ENCODE results near the gene CENPF. TPM values are rescaled to one million over a fixed set of nuclear protein-coding genes. Genes with fewer than 3 reads are reported as not detected.

The CENPF gene
- total RNA-seq (2014; rRNA removed; shearing (Covaris generic)) (15.2 and 25.9 TPM in 2 replicates), polyA plus RNA-seq (2016; fragmentation: Nextera tagmentation; extraction: Ambion mirVana) (24.2 and 29.1 TPM in 2 replicates)

GRCh38 chr1:214602764-214603657, at the start of gene CENPF:
TSS of gene CENPF (plus strand) at chr1:214603195. CDS start at chr1:214613755, 10,560 bp downstream.
- TF ChIP-seq EZH2 (IDR thresholded peaks at IDR 0.05; ENCODE audit: insufficient read depth, poor library complexity, severe bottlenecking) (no peak), EZH2phosphoT487 (IDR thresholded peaks at IDR 0.05; ENCODE audit: insufficient read depth, low read depth) (no peak)
- peaks cover 9% of the 10 kb centered on the region; the same call in 1 of the 2 replicates for H3K4me1 ChIP-seq (ENCODE audit: insufficient read depth)

GRCh38 chr1:214557952-214558735, 44.9 kb upstream of the CENPF start:
- H3K4me1 ChIP-seq (ENCODE audit: insufficient read depth), result peaks cover 25% of the 10 kb centered on the region
- H3K4me2 ChIP-seq (ENCODE audit: unreplicated experiment), result peak overlapping the region; percentile 53
- no peaks in the 10 kb centered on the region for H3K27me3 ChIP-seq (replicated peaks; ENCODE audit: insufficient read depth)
- WGBS, 2 experiments (ENCODE audit: low coverage in 1 of 2, low lambda C conversion rate in 2 of 2, missing lambda C conversion rate in 2 of 2), result 28 to 34% methylated on average over 8 of the region's 8 CpGs
- H3K27ac ChIP-seq, result peak overlapping the region; percentile 77
- peak overlapping the region; percentile 40 for H3K9ac ChIP-seq
- peaks cover 30% of the 10 kb centered on the region for H3F3A ChIP-seq (ENCODE audit: insufficient read depth)
- no peaks in the 10 kb centered on the region for H3K9me2 ChIP-seq (ENCODE audit: insufficient read depth)
- no peaks in the 10 kb centered on the region for H3K79me2 ChIP-seq (ENCODE audit: insufficient read depth)
- DNase-seq, result peak; percentile 93
- in situ Hi-C loops (cut with MboI), result no loop called here
- peak overlapping the region; percentile 35 for H3K4me3 ChIP-seq
- no peaks in the 10 kb centered on the region for H4K20me1 ChIP-seq (ENCODE audit: insufficient read depth)
- H2AFZ ChIP-seq, result peak overlapping the region; percentile 44
- TF ChIP-seq EZH2 (IDR thresholded peaks at IDR 0.05; ENCODE audit: insufficient read depth, poor library complexity, severe bottlenecking) (no peak), EZH2phosphoT487 (IDR thresholded peaks at IDR 0.05; ENCODE audit: insufficient read depth, low read depth) (no peak)
- H3K36me3 ChIP-seq (ENCODE audit: low read depth), result no peaks in the 10 kb centered on the region
- H3K9me3 ChIP-seq (ENCODE audit: low read depth), result no peaks in the 10 kb centered on the region

More at GRCh38 chr1:214602764-214603657, at the start of gene CENPF:
- no peaks in the 10 kb centered on the region for H4K20me1 ChIP-seq (ENCODE audit: insufficient read depth)
- H3K9me2 ChIP-seq (ENCODE audit: insufficient read depth), result no peaks in the 10 kb centered on the region
- peak within 1 kb of the TSS; percentile 75 for H3K9ac ChIP-seq
- H3K27ac ChIP-seq, result peak within 1 kb of the TSS; percentile 63
- in situ Hi-C loops (cut with MboI), result no loop called here
- peak within 1 kb of the TSS; percentile 73 for H3K4me2 ChIP-seq (ENCODE audit: unreplicated experiment)
- peaks cover 36% of the 10 kb centered on the region for H3K79me2 ChIP-seq (ENCODE audit: insufficient read depth)
- DNase-seq, result peak; percentile 99
- H2AFZ ChIP-seq, result peak within 1 kb of the TSS; percentile 86
- peak within 1 kb of the TSS; percentile 80 for H3K4me3 ChIP-seq
- peaks cover 3% of the 10 kb centered on the region; the same call in 1 of the 2 replicates for H3F3A ChIP-seq (ENCODE audit: insufficient read depth)
- no peaks in the 10 kb centered on the region for H3K9me3 ChIP-seq (ENCODE audit: low read depth)
- WGBS, 2 experiments (ENCODE audit: low coverage in 1 of 2, low lambda C conversion rate in 2 of 2, missing lambda C conversion rate in 2 of 2), result 1 to 2% methylated on average over 49 to 54 of the region's 65 CpGs
- H3K36me3 ChIP-seq (ENCODE audit: low read depth), result no peaks in the 10 kb centered on the region
- H3K27me3 ChIP-seq (replicated peaks; ENCODE audit: insufficient read depth), result no peaks in the 10 kb centered on the region

- H3K79me2 ChIP-seq (ENCODE audit: insufficient read depth), result no peaks in the 10 kb centered on the region
- H3F3A ChIP-seq (ENCODE audit: insufficient read depth), result peaks cover 41% of the 10 kb centered on the region
- H3K4me3 ChIP-seq, result no peak overlapping the region
- H3K4me1 ChIP-seq (ENCODE audit: insufficient read depth), result peaks cover 47% of the 10 kb centered on the region
- no peak overlapping the region for H3K9ac ChIP-seq
- DNase-seq, result peak; percentile 41
- TF ChIP-seq EZH2phosphoT487 (IDR thresholded peaks at IDR 0.05; ENCODE audit: insufficient read depth, low read depth) (no peak), EZH2 (IDR thresholded peaks at IDR 0.05; ENCODE audit: insufficient read depth, poor library complexity, severe bottlenecking) (no peak)
- H3K27me3 ChIP-seq (replicated peaks; ENCODE audit: insufficient read depth), result no peaks in the 10 kb centered on the region
- in situ Hi-C loops (cut with MboI), result no loop called here
- no peaks in the 10 kb centered on the region for H3K36me3 ChIP-seq (ENCODE audit: low read depth)
- no peaks in the 10 kb centered on the region for H3K9me3 ChIP-seq (ENCODE audit: low read depth)
- no peak overlapping the region for H3K4me2 ChIP-seq (ENCODE audit: unreplicated experiment)
- no peaks in the 10 kb centered on the region for H4K20me1 ChIP-seq (ENCODE audit: insufficient read depth)
- H3K9me2 ChIP-seq (ENCODE audit: insufficient read depth), result no peaks in the 10 kb centered on the region
- H3K27ac ChIP-seq, result no peak overlapping the region
- no peak overlapping the region for H2AFZ ChIP-seq
Observed at GRCh38 chr1:214563881-214564280, 39.1 kb upstream of the CENPF start.

- no peak for DNase-seq
- Histone ChIP-seq H3K4me1 (ENCODE audit: insufficient read depth) (peaks cover 55% of the 10 kb centered on the region), H3K4me3 (no peak overlapping the region), H3K27ac (no peak overlapping the region), H3K27me3 (replicated peaks; ENCODE audit: insufficient read depth) (no peaks in the 10 kb centered on the region), H3F3A (ENCODE audit: insufficient read depth) (peaks cover 48% of the 10 kb centered on the region), H3K9ac (no peak overlapping the region), H2AFZ (0 out of 2 replicates have a peak overlapping the region, but pooled peaks have one; percentile 19), H4K20me1 (ENCODE audit: insufficient read depth) (no peaks in the 10 kb centered on the region), H3K4me2 (ENCODE audit: unreplicated experiment) (no peak overlapping the region), H3K9me2 (ENCODE audit: insufficient read depth) (no peaks in the 10 kb centered on the region), H3K9me3 (ENCODE audit: low read depth) (no peaks in the 10 kb centered on the region), H3K36me3 (ENCODE audit: low read depth) (no peaks in the 10 kb centered on the region), H3K79me2 (ENCODE audit: insufficient read depth) (no peaks in the 10 kb centered on the region)
- in situ Hi-C loops (cut with MboI), result no loop called here
- TF ChIP-seq EZH2phosphoT487 (IDR thresholded peaks at IDR 0.05; ENCODE audit: insufficient read depth, low read depth), result no peak
- WGBS, 2 experiments (ENCODE audit: low coverage in 1 of 2, low lambda C conversion rate in 2 of 2, missing lambda C conversion rate in 2 of 2), result 71 to 73% methylated on average over 1 of the region's 1 CpG
Observed at GRCh38 chr1:214565310-214565709, 37.7 kb upstream of the CENPF start.

Data from GM23248 (cell line).